HepG2 (cell line): ENCODE measurements around the gene ANKRD12.

Experiments used
- HMG20A ChIP-seq: IDR thresholded peaks from 2 replicates; pipeline ENCODE4 v1.6.1; 2016; ENCODE audit warnings: borderline replicate concordance
- HNRNPUL1 ChIP-seq: fragments of 200-400 bp; formaldehyde crosslinking; IDR thresholded peaks from 2 replicates; pipeline ENCODE4 v1.6.1; 2017; ENCODE audit warnings: low read depth, mild to moderate bottlenecking, low read length, moderate library complexity
- POLR2AphosphoS5 ChIP-seq: IDR thresholded peaks from 2 replicates; pipeline ENCODE4 v1.6.1; 2012; ENCODE audit warnings: low read depth, low read length
- ZFP36L1 ChIP-seq: sonication (generic); formaldehyde crosslinking; IDR thresholded peaks from 2 replicates; pipeline ENCODE4 v1.8.0; 2022; ENCODE audit warnings: mild to moderate bottlenecking, missing genetic modification reagents, moderate library complexity
- ZNF501 ChIP-seq: sonication (generic); formaldehyde crosslinking; IDR thresholded peaks from 2 replicates; pipeline ENCODE4 v1.5.1; 2020; ENCODE audit warnings: mild to moderate bottlenecking, moderate library complexity, missing genetic modification reagents
- TF ChIP-seq, protein P1 (sequence below): sonication (generic); formaldehyde crosslinking; IDR thresholded peaks from 2 replicates; pipeline ENCODE4 v1.4.0; 2020; ENCODE audit warnings: missing genetic modification reagents

DNA sequence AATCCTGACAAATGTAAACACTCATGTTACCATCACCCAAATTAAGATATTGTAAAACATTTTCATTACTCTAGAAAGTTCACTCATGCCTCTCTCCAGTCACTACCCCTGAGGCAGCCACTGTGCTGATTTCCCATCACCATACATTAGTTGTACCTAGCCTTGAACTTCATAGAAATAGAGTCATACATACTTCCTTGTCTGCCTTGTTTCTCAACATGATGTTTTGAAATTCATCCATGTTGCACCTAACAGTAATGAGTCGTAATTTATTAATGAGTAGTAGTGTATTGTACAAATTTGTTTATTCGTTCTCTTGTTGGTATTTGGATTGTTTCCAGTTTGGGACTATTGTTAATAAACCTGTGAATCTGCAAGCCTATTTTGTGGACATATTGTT is 149.0 kb downstream of the ANKRD12 start:
- TF ChIP-seq HMG20A (CRISPR knock-in tag) (no peak), ZFP36L1 (no peak), ZNF501 (CRISPR knock-in tag) (no peak), POLR2AphosphoS5 (no peak), HNRNPUL1 (no peak)
- TF ChIP-seq, protein P1, sequence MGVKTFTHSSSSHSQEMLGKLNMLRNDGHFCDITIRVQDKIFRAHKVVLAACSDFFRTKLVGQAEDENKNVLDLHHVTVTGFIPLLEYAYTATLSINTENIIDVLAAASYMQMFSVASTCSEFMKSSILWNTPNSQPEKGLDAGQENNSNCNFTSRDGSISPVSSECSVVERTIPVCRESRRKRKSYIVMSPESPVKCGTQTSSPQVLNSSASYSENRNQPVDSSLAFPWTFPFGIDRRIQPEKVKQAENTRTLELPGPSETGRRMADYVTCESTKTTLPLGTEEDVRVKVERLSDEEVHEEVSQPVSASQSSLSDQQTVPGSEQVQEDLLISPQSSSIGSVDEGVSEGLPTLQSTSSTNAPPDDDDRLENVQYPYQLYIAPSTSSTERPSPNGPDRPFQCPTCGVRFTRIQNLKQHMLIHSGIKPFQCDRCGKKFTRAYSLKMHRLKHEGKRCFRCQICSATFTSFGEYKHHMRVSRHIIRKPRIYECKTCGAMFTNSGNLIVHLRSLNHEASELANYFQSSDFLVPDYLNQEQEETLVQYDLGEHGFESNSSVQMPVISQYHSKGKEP (CRISPR knock-in tag): no peak
